GM18867 (cell line): ENCODE measurements around the gene SGSH.
A peak's percentile ranks its signal among the peaks of the same experiment; 100 is the strongest.

Source experiments
- ATAC-seq: cut with Tn5 transposase; IDR thresholded peaks from one replicate; pipeline ENCODE4 v1.9.1; 2021; ENCODE audit warnings: mild to moderate bottlenecking, moderate library complexity; ENCODE audit not compliant: unreplicated experiment

Gene SGSH

DNA sequence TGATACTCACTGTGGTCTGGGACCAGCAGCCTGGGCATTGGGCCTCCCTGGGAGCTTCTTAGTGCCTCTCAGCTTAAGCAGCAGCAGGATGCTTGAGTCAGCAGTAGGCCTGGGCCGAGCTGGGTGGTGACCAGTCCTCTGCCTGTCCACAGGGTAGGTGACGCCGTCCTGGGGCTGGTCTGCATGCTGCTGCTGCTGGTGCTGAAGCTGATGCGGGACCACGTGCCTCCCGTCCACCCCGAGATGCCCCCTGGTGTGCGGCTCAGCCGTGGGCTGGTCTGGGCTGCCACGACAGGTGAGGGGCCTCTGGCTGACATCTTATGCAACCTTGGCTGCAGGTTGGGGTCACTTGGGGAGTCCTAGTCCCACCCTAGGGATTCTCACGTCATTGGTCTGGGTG lies 7.5 kb upstream of the SGSH start:
- ATAC-seq: no peak

DNA sequence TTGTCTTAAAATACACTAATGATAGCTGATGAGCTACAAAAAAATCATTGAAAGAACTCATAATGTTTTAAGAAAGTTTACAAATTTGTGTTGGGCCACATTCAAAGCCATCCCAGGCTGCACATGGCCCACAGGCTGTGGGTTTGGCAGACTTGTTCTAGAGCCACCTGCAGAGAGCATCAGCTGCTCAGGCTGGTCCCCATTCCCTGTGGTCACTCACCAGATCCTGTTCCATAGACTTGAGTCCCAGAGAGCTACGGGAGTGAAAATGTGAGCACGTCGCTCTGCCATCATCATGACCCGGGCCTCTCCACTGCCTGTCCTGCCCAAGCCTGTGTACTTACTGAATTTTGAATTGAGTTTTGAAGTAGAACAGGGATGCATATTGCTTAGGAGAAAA lies 7.0 kb upstream of the SGSH start:
- no peak for ATAC-seq

DNA sequence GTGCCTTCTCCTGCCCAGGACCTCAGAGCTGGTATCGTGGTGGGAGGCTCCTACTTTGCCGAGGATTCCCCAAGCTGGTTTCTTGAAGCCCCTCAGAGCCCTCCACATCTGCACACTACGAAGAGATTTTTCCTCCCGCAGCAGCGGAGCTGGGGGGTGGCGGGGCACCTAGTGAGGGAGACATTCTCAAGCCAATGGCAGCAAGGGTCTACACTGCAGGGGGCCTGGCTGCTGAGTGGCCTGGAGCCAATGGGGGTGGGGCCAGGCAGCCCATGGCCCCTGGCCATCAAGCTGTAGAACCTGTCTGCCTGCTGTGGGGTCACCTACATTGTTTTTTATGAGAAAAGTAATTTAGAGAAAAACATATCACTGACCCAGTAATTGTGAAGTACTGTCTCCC lies 5.1 kb upstream of the SGSH start:
- ATAC-seq: no peak

DNA sequence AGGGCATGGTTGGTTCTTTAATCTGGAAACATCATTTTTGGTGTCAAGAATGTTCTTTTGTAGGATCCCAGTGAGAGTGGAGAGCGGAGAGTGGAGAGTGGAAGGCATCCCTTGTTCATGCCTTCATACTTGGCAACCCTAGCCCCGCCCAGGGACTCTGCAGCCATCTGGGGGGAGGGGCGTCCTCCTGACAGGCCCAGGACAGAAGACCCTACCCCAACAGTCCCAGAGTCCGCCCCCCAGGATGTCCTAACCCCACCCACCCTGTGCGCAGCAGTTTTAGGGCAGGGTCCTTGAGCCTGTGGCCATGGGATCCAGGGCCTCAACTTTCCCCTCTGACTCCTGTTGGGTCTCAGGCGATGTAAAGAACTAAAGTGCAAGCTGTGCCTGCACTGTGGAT lies 4.5 kb upstream of the SGSH start:
- ATAC-seq: no peak

DNA sequence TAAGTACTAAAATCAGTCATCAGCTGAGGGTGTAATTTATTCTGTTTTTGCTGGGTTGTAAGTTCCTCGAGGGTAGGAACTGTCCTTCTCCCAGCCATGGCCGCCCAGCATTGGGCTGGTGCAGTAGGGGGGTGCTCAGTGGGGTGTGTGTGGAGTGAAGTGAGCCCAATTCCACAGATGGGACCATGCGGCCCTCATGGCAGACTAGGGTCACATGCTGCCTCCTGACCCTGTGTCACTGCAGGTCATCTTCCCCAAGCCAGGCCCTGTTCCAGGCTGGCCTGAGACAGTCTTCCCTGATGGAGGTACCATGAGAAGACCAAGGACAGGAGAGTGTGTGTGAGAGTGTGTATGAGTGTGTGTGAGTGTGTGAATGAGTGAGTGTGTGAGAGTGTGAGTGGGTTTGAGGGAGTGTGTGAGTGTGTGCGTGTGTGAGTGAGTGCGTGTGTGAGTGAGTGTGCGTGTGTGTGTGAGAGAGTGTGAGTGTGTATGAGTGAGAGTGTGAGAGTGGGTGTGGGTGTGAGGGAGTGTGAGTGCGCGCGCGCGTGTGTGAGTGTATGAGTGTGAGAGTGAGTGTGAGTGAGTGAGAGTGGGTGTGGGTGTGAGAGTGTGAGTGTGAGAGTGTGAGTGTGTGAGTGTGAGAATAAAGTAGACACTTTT lies 3.8 kb upstream of the SGSH start:
- ATAC-seq: no peak

DNA sequence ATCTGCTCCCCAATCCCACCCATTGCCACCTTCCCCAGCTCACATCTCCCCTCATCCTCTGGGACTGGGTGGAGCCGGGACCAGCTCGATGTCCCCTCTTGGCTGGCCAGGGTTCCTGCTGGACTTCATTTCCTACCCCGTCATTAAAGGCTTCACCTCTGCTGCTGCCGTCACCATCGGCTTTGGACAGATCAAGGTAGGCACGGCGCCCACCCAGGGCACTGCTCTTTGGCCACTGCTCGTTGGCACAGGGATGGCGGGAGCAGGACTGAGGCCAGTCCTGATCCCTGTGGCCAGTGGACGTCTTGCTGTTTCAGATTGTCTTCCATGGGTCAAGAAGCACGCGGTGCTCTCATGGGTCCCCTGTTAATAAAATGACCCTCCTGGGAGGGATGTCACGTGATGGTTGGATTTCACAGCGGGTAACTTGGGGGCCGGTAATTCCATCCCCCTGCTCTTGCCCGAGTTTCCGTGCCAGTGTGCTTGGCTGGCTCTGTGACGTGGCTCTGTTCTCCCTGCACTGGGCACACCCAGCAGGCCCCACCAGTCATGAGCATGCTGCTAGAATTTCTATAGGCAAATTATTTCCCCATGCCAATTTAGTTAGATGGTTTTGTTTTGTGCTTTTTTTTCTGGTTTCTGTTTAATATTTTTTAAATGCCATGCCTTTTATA lies 3.1 kb upstream of the SGSH start:
- ATAC-seq: no peak

DNA sequence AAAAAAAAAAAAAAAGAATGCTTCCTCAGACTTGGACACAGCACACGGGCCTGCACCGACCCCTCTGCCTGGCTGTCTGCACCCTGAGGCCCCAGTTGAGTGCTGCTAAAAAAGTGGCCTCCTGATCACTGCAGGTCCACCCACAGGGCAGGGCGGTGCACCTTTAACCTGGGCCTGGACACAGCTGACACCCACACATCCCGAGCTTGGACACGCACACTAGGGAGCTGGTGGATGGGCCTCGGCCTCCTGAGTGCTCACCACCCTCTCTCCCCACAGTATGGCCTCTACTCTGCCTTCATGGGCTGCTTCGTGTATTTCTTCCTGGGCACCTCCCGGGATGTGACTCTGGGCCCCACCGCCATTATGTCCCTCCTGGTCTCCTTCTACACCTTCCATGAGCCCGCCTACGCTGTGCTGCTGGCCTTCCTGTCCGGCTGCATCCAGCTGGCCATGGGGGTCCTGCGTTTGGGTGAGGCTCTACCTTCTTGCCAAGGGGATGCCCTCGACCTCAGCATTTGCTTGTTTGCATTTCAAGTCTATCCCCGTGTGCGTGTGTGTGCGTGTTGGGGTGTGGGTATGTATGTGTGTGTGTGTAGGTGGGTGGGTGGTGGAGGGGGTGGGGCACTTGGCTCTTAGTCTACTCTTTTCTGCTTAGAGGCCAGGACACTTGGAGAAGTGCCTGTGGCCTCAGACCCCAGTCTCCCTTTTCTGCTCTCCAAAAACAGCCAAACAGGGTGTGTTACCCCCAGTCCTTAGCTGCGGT lies 2.4 kb upstream of the SGSH start:
- ATAC-seq: no peak

DNA sequence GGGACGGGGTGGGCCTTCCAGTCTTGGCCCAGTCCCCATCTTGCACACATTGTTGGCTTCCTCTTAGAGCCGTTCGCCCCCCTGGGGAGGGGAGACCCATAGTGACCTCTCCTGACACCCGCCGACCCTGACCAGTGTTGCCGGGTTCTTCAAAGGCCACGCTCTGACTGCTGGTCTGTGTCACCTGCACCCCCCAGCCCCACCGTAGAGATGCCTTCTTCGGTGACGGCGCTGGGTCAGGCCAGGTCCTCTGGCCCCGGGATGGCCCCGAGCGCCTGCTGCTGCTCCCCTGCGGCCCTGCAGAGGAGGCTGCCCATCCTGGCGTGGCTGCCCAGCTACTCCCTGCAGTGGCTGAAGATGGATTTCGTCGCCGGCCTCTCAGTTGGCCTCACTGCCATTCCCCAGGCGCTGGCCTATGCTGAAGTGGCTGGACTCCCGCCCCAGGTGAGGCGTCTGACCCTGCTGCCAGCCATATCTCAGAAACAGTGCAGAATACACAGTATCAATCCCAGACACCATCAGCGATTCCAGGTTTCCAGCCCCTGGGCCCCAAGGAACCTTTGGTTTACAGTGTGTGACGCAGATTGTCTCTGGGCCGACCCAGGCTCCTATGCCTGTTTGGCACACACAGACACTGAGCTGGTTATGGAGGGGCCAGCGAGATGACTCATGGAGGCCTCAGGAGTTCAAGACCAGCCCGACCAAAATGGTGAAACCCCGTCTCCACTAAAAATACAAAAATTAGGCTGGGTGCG lies 1.4 kb upstream of the SGSH start:
- no peak for ATAC-seq

DNA sequence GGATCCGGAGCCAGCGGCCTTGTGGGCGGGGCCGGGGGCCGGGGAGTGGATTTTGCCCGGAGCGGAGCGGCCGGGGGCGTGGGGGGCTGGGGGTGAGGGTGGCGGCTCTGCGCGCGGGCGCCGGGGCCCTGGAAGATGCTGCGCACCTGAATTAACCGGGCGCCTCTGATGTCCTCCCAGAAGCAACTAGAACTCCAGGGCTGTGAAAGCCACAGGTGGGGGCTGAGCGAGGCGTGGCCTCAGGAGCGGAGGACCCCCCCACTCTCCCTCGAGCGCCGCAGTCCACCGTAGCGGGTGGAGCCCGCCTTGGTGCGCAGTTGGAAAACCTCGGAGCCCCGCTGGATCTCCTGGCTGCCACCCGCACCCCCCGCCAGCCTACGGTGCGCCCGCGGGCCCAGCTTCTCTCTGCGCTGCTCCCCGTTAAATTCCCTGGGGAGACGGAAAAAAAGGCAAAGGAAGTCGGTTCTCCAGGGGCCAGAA lies 643 bp upstream of the SGSH start:
- no peak for ATAC-seq

DNA sequence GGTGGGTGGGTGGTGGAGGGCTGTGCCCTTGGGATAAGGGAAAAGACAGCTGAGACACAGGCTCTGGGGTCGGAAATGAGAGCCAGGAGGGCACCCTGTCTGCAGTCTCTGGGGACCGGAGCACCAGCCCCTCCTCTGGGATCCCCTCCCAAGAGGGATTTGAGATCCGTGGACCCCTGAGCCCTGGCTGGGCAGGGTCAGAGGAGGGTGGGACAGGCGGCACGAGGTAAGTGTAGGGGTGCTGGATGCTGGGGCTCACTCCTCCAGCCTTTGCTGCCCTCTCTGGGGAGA lies 425 bp downstream of the SGSH start:
- no peak for ATAC-seq

DNA sequence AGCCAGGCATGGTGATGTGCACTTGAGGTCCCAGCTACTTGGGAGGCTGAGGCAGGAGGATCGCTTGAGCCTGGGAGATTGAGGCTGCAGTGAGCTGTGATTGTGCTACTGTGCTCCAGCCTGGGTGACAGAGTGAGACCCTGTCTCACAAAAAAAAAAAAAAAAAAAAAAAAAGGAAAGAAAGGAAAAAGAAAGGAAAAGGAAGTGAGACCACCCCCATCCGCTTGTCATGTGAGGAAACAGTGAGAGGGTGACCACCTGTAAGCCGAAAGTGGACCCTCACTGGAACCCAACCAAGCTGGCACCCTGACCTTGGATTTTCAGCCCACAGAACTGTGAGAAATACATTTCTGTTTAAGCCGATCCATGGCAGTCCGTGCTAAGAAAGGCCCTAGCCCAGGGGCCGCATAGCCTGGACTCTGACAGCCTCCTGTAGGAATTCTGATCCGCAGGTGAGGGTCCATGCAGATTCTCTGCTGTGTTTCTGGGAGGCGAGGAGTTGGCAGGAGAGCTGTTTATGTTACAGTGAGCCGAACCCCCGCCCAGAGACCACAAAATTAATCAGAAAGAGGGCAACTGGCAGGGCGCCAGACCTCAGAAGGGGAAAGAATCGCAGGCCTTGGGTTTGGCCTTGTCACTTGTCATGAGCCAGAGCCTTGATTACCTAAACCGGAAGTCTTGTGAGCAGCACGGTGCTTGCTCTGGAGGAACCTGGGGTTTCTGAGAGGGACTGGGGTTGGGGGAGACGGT lies 945 bp downstream of the SGSH start:
- ATAC-seq: peak; percentile 56

DNA sequence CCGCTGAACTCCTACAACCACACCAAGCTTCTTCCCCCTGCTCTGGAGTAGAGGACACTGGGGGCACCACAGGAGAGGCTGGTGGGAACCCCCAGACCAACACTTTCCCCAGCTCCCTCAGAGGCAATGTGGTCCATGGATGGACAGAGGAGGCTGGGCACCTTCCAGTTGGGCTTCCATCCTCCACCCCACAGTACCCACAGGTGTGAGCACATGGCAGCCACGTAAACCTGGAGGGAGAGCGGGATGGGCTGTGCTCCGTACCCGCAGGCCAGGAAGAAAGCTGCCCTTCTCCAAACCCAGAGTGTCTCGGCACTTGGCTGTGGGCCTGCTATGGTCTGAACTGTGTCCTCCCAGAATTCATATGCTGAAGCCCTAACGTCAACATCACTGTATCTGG lies 1.7 kb downstream of the SGSH start:
- no peak for ATAC-seq

DNA sequence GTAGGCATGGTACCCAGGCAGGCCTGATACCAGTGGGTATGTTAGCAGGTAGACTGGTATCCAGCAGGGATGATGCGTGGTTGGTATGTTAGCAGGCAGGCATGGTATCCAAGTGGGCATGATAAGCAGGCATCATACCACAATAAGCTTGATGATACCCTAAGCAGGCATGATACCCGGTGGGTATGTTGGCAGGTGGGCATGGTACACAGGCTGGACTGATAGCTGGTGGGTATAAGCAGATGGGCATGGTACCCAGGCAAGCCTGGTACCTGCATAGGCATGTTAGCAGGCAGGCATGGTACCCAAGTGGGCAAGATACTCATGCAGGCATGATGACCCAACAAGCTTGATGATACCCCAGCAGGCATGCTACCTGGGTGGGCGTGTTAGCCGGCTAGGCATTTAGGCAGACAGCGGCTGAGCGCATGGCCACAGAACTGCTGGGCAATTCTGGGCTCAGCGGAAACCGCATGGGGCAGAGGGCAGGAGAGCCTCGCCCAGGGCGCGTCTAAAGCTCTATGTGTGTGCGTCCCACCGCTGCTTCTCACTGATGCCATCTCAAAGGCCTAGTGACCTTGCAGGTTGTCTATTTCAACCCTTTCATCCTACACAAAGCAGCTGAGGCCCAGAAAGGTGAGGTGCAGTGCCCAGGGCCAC lies 2.3 kb downstream of the SGSH start:
- no peak for ATAC-seq

DNA sequence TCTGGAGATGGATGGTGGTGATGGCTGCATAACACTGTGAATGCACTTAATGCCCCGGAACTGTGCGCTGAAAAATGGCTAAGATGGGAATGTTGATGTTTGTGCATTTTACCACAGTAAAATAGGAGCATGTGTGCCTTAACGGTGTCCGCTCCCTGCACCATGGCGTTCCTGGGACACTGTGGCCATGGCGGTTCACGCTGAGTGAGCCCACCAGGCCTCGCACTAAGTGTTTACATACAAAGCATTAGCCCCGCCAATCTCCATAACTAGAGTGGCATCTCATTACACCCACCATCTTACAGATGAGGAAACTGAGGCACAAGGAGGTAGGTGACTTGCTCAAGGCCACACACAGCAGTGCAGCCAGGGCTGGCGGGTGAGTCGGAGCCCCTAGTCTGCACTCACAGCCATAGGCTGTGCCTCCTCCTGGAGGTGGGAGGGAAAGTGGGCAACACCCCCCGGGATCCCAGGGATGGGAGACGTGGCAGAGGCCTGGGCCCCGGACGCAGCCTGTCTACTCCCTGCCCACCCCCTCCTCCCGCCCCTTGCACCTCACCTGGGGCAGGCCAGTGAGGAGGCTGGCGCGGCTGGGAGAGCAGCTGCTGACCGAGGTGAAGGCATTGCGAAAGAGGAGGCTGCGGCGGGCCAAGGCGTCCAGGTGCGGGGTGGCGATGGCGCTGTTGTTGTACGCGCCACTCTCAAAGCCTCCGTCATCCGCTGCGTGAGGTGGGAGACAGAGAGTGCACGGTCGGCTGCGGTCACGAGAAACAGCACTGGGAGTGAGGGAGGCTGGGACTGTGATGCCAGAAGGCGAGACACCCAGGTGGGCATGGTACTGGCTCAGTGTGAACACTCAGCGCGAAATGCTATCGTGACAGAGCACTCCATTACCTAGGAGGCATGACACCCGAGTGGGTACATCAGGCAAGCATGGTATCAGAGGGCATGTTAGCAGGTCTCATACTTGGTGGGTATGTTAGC lies 3.4 kb downstream of the SGSH start:
- ATAC-seq: no peak

DNA sequence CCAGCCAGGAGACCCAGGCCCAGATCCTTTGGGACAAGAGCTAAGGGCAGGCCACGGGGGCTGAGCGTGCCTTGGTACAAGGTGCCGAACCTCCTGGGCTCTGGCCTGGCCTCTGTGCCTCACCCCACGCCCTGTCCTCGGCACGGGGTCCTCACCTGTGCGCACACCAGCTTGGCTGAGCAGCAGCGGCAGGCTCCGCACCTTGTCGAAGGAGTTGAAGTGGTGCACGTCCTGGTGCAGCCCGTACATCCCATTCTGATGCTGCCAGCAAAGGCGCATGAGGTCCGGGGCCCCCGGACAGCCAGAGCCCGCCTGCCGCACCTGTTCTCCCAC lies 5.3 kb downstream of the SGSH start:
- ATAC-seq: no peak

DNA sequence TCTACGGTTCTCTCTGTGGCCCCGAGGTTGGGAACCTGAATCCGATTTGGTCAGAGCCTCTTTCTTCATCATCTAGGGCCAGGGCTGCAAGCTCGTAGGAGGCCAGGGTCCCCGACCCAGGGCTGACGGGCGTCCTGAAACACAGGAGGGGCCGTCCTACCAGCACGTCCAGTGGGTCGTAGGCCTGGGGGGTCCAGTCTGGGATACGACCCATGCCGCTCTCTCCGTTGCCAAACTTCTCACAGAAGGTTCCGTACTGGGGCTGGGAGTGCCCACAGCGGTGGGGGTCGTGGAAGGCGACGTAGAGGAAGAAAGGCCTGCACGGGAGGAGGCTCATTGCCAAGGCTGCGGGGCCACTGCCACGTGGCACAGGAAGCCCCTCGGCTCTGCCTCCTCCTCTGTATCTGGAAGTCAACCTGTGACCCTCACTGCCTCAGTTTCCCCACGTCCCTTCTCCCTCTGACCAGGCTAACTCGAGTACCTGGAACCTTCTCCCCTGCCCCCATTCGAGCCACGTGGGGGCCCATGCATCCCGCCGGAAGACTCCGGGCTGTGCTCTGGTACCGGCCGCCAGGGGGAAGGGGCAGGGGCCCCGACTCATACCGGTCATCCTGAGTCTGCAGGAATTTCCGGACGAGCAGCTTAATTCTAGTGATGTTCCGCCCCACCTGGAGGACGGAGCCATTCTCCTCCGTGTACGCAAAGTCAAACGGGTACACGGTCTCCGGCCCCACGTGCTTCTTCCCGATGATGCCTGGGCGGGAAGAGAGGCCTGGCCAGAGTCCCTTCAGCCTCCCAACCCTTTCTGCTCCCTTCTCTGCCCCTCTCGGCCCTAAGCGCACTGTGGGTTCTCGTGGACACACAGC lies 5.9 kb downstream of the SGSH start:
- ATAC-seq: no peak

DNA sequence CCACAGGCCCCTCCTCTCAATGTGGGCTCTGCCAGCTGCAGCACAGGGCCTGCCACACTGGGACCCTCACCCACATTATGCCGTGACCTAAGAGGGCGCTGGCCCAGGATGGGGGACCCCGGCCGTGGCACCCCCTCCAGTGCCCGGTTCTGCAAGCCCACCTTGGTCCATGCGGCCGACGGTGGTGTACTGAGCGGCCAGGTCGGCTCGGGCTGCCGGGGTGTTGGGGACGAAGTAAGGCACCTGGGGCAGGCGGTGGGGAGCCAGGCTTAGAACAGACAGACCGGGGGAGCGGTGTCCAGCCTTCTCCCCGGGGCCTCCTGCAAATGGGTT lies 6.5 kb downstream of the SGSH start:
- ATAC-seq: no peak

DNA sequence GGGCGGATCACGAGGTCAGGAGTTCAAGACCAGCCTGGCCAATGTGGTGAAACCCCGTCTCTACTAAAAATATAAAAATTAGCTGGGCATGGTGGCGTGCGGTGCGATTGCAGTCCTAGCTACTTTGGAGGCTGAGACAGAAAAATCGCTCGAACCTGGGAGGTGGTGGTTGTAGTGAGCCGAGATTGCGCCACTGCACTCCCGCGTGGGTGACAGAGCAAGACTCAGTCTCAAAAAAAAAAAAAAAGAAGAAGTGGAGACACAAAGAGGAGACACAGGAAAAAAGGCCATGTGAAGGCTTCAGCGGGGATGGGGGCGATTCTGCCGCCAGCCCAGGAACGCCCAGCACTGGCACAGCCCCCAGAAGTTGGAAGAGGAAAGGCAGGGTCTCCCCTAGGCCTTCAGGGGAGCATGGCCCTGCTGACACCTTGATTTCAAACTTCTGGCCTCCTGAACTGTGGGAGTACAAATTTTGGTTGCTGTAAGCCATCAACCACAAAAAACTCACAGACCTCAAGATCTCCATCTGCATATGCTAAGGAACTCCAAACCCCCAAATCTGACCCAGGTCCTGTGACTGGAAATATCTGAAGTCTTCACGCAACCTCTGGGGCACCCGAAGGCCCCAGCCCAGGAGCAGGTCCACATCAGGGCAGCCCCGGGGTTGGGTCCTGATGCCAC lies 7.0 kb downstream of the SGSH start:
- no peak for ATAC-seq
